IgD-negative memory B cell (primary cell): ENCODE measurements around the gene ISLR2. TPM values are rescaled to one million over a fixed set of nuclear protein-coding genes. Genes with fewer than 3 reads are reported as not detected.
"Not testable (repeated sequence)": the region's sequence is repeated elsewhere in the genome, so short reads cannot be mapped to it uniquely, and the experiment has no call there.

ENCODE experiments used
- H3K27ac Mint-ChIP-seq, 3 donors: one replicate each; pipeline ENCODE4 v1.8.0; 2020 to 2022; ENCODE audit warnings: mild to moderate bottlenecking in 3 of 3, mixed read lengths in 3 of 3, moderate library complexity in 1 of 3
- H3K27me3 Mint-ChIP-seq: one replicate; pipeline ENCODE4 v1.8.0; 2021; ENCODE audit warnings: mixed read lengths
- H3K36me3 Mint-ChIP-seq: one replicate; pipeline ENCODE4 v1.8.0; 2020; ENCODE audit warnings: mild to moderate bottlenecking, mixed read lengths
- H3K4me1 Mint-ChIP-seq, 3 donors: one replicate each; pipeline ENCODE4 v1.8.0; 2020 to 2022; ENCODE audit warnings: mixed read lengths in 3 of 3, mild to moderate bottlenecking in 1 of 3
- H3K4me3 Mint-ChIP-seq, 4 donors: one replicate each; pipeline ENCODE4 v1.8.0; 2020 to 2022; ENCODE audit warnings: mild to moderate bottlenecking in 4 of 4, mixed read lengths in 4 of 4, moderate library complexity in 3 of 4
- H3K9me3 Mint-ChIP-seq, 3 donors: one replicate each; pipeline ENCODE4 v1.8.0; 2020 to 2021; ENCODE audit warnings: mixed read lengths in 3 of 3, mild to moderate bottlenecking in 1 of 3
- polyA plus RNA-seq: library from polyadenylated mRNA; unstranded; fragments of 300-500 nt; fragmentation: Illumina TruSeq; gene quantifications from one replicate; pipeline ENCODE4 v1.2.3, GENCODE V29; 2021

Gene ISLR2
- polyA plus RNA-seq, 1 donor from 2014 or later, result not detected

GRCh38 chr15:74158855-74159650 is 28.7 kb downstream of the ISLR2 start:
- H3K9me3 Mint-ChIP-seq, result peaks cover 0 to 3% (median 0%) of the 10 kb centered on the region in 3 donors
- H3K36me3 Mint-ChIP-seq, result peaks cover 2% of the 10 kb centered on the region
- no peak overlapping the region for H3K27ac Mint-ChIP-seq
- peaks cover 10 to 15% (median 14%) of the 10 kb centered on the region in 3 donors for H3K4me1 Mint-ChIP-seq
- H3K4me3 Mint-ChIP-seq, result peak overlapping the region in 1 of 4 donors; percentile 19
- H3K27me3 Mint-ChIP-seq, result peaks cover 19% of the 10 kb centered on the region

GRCh38 chr15:74159773-74160172 is 29.4 kb downstream of the ISLR2 start:
- H3K27me3 Mint-ChIP-seq, result peaks cover 23% of the 10 kb centered on the region
- H3K4me3 Mint-ChIP-seq, result no peak overlapping the region
- H3K36me3 Mint-ChIP-seq, result peaks cover 2% of the 10 kb centered on the region
- H3K9me3 Mint-ChIP-seq, result peaks cover 0 to 3% (median 2%) of the 10 kb centered on the region in 3 donors
- peaks cover 10 to 15% (median 14%) of the 10 kb centered on the region in 3 donors for H3K4me1 Mint-ChIP-seq
- peak overlapping the region in 1 of 3 donors; percentile 36 for H3K27ac Mint-ChIP-seq

GRCh38 chr15:74160390-74160789 is 30.0 kb downstream of the ISLR2 start:
- H3K27ac Mint-ChIP-seq, result peak overlapping the region in 1 of 3 donors; percentile 36
- H3K36me3 Mint-ChIP-seq, H3K4me3 Mint-ChIP-seq, H3K9me3 Mint-ChIP-seq: not testable (repeated sequence)
- peaks cover 10 to 15% (median 14%) of the 10 kb centered on the region in 3 donors for H3K4me1 Mint-ChIP-seq
- peaks cover 23% of the 10 kb centered on the region for H3K27me3 Mint-ChIP-seq

GRCh38 chr15:74162195-74162536 is 31.8 kb downstream of the ISLR2 start:
- peaks cover 18% of the 10 kb centered on the region for H3K27me3 Mint-ChIP-seq
- not testable (repeated sequence) for H3K27ac Mint-ChIP-seq, H3K4me3 Mint-ChIP-seq, H3K36me3 Mint-ChIP-seq, H3K9me3 Mint-ChIP-seq
- H3K4me1 Mint-ChIP-seq, result peaks cover 10 to 14% (median 10%) of the 10 kb centered on the region in 3 donors

- H3K27me3 Mint-ChIP-seq, result peaks cover 13% of the 10 kb centered on the region
- peaks cover 3% of the 10 kb centered on the region for H3K36me3 Mint-ChIP-seq
- no peak overlapping the region for H3K27ac Mint-ChIP-seq
- H3K4me1 Mint-ChIP-seq, result no peaks in the 10 kb centered on the region
- H3K4me3 Mint-ChIP-seq, result no peak overlapping the region
- H3K9me3 Mint-ChIP-seq, result peaks cover 0 to 3% (median 2%) of the 10 kb centered on the region in 3 donors
Observed at GRCh38 chr15:74165461-74165860, 35.1 kb downstream of the ISLR2 start.

GRCh38 chr15:74167891-74168331 is 37.5 kb downstream of the ISLR2 start:
- Mint-ChIP-seq H3K27ac (no peak overlapping the region), H3K4me1 (no peaks in the 10 kb centered on the region), H3K27me3 (peaks cover 8% of the 10 kb centered on the region), H3K4me3 (no peak overlapping the region), H3K9me3 (peaks cover 0 to 2% (median under 1%) of the 10 kb centered on the region in 3 donors), H3K36me3 (peaks cover 2% of the 10 kb centered on the region)

- peaks cover 4% of the 10 kb centered on the region for H3K27me3 Mint-ChIP-seq
- peaks cover 0 to 2% (median 0%) of the 10 kb centered on the region in 3 donors for H3K9me3 Mint-ChIP-seq
- H3K4me1 Mint-ChIP-seq, result no peaks in the 10 kb centered on the region
- H3K27ac Mint-ChIP-seq, result no peak overlapping the region
- H3K4me3 Mint-ChIP-seq, result no peak overlapping the region
- peaks cover 2% of the 10 kb centered on the region for H3K36me3 Mint-ChIP-seq
Observed at GRCh38 chr15:74168711-74169126, 38.3 kb downstream of the ISLR2 start.

GRCh38 chr15:74170071-74170844 is 39.9 kb downstream of the ISLR2 start:
- Mint-ChIP-seq H3K9me3 (no peaks in the 10 kb centered on the region), H3K4me1 (peaks cover 0 to 2% (median 0%) of the 10 kb centered on the region in 3 donors), H3K27me3 (no peaks in the 10 kb centered on the region), H3K4me3 (no peak overlapping the region), H3K36me3 (no peaks in the 10 kb centered on the region), H3K27ac (no peak overlapping the region)

GRCh38 chr15:74170875-74171578 is 40.6 kb downstream of the ISLR2 start:
- peaks cover 0 to 2% (median 0%) of the 10 kb centered on the region in 3 donors for H3K4me1 Mint-ChIP-seq
- H3K36me3 Mint-ChIP-seq, result no peaks in the 10 kb centered on the region
- no peaks in the 10 kb centered on the region for H3K9me3 Mint-ChIP-seq
- H3K4me3 Mint-ChIP-seq, result no peak overlapping the region
- no peaks in the 10 kb centered on the region for H3K27me3 Mint-ChIP-seq
- H3K27ac Mint-ChIP-seq, result no peak overlapping the region

GRCh38 chr15:74171965-74172541 is 41.7 kb downstream of the ISLR2 start:
- Mint-ChIP-seq H3K27me3 (no peaks in the 10 kb centered on the region), H3K4me3 (no peak overlapping the region), H3K9me3 (no peaks in the 10 kb centered on the region), H3K4me1 (peaks cover 0 to 2% (median 0%) of the 10 kb centered on the region in 3 donors), H3K36me3 (no peaks in the 10 kb centered on the region), H3K27ac (no peak overlapping the region)

GRCh38 chr15:74172701-74173379 is 42.5 kb downstream of the ISLR2 start:
- Mint-ChIP-seq H3K9me3 (no peaks in the 10 kb centered on the region), H3K27me3 (no peaks in the 10 kb centered on the region), H3K27ac (peak overlapping the region in 1 of 3 donors; percentile 79), H3K36me3 (no peaks in the 10 kb centered on the region), H3K4me1 (peaks cover 0 to 2% (median 0%) of the 10 kb centered on the region in 3 donors), H3K4me3 (no peak overlapping the region)

- Mint-ChIP-seq H3K4me1 (peaks cover 0 to 2% (median 0%) of the 10 kb centered on the region in 3 donors), H3K36me3 (no peaks in the 10 kb centered on the region), H3K27me3 (no peaks in the 10 kb centered on the region), H3K27ac (peak within 1 kb of the TSS in 1 of 3 donors; percentile 79), H3K9me3 (no peaks in the 10 kb centered on the region), H3K4me3 (no peak within 1 kb of the TSS)
Observed at GRCh38 chr15:74173380-74174218, 43.2 kb downstream of the ISLR2 start, which contains the start of gene ISLR. TSS of gene ISLR (plus strand) at chr15:74173710. CDS start at chr15:74174859, 1,149 bp downstream.

- Mint-ChIP-seq H3K27me3 (no peaks in the 10 kb centered on the region), H3K4me3 (no peak overlapping the region), H3K27ac (no peak overlapping the region), H3K9me3 (no peaks in the 10 kb centered on the region), H3K4me1 (peaks cover 0 to 2% (median 0%) of the 10 kb centered on the region in 3 donors), H3K36me3 (no peaks in the 10 kb centered on the region)
Observed at GRCh38 chr15:74174219-74174957, 44.0 kb downstream of the ISLR2 start.
